Right lung (tissue), 10 donors: ENCODE measurements around the gene MAGEA2B. TPM values are rescaled to one million over a fixed set of nuclear protein-coding genes. Genes with fewer than 3 reads are reported as not detected.
"Not testable (repeated sequence)": the region's sequence is repeated elsewhere in the genome, so short reads cannot be mapped to it uniquely, and the experiment has no call there.

ENCODE experiments used
- DNase-seq, 2 donors: peaks; one replicate each; pipeline ENCODE4 v3.0.0-alpha.2; 2013
- long read RNA-seq, 8 donors: transcript quantifications; one replicate each; lab custom pipeline, GENCODE V29; 2026
- polyA plus RNA-seq, 5 donors: library from polyadenylated mRNA; unstranded; fragments of 120-200 nt; gene quantifications; one replicate each; pipeline versions ENCODE4 v1.2.1 to v1.2.3, GENCODE V29; 2013; ENCODE audit warnings: inconsistent platforms in 1 of 5, low replicate concordance in 1 of 5; ENCODE audit not compliant: insufficient read length in 5 of 5, insufficient read depth in 1 of 5

MAGEA2B gene, protein sequence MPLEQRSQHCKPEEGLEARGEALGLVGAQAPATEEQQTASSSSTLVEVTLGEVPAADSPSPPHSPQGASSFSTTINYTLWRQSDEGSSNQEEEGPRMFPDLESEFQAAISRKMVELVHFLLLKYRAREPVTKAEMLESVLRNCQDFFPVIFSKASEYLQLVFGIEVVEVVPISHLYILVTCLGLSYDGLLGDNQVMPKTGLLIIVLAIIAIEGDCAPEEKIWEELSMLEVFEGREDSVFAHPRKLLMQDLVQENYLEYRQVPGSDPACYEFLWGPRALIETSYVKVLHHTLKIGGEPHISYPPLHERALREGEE
- polyA plus RNA-seq: not detected
- long read RNA-seq, donor 1: 0 reads
- long read RNA-seq, donor 2: 0 reads
- long read RNA-seq, donor 3: 0 reads
- long read RNA-seq, donor 4: 0 reads
- long read RNA-seq, donor 5: 0 reads
- long read RNA-seq, donor 6: 0 reads
- long read RNA-seq, donor 7: 0 reads
- long read RNA-seq, donor 8: 0 reads

DNA sequence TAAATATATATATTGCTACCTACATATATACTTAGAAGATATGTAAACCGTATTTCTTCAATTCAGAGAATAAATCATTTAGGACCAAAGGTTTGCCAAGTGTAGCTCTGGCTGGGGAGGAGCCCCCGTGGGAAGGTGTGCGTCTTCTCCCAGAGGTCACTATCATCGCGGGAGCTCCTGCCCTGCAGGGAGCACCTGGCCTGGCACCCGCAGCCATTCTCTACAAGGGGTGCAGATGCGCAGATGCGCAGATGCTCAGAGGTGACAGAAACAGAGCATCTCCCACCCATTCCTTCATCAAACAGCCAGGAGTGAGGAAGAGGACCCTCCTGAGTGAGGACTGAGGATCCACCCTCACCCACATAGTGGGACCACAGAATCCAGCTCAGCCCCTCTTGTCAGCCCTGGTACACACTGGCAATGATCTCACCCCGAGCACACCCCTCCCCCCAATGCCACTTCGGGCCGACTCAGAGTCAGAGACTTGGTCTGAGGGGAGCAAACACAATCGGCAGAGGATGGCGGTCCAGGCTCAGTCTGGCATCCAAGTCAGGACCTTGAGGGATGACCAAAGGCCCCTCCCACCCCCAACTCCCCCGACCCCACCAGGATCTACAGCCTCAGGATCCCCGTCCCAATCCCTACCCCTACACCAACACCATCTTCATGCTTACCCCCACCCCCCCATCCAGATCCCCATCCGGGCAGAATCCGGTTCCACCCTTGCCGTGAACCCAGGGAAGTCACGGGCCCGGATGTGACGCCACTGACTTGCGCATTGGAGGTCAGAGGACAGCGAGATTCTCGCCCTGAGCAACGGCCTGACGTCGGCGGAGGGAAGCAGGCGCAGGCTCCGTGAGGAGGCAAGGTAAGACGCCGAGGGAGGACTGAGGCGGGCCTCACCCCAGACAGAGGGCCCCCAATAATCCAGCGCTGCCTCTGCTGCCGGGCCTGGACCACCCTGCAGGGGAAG, at the start of gene MAGEA2B:
Gene MAGEA2B, plus strand, starts transcription at position 814 of the 973 bp plus-strand sequence. CDS start 2,479 bp downstream, outside the sequence.
- not testable (repeated sequence) for DNase-seq

DNA sequence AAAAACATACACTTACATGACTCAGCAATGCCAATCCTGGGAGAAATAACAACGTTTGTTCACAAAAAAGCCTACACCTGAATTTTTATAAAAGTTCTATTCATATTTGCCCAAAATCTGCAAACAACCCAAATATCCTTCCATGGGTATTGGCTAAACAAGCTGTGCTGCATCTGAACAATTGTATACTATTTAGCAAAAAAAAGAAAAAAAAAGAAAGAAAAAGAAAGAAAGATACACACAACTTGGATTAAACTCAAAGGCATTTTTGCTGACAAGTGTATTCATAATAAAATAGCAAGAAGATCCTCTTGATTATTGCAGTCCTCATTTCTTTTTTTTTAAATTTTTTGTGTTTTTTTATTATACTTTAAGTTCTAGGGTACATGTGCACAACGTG, 40.3 kb upstream of the MAGEA2B start:
- no peak for DNase-seq

DNA sequence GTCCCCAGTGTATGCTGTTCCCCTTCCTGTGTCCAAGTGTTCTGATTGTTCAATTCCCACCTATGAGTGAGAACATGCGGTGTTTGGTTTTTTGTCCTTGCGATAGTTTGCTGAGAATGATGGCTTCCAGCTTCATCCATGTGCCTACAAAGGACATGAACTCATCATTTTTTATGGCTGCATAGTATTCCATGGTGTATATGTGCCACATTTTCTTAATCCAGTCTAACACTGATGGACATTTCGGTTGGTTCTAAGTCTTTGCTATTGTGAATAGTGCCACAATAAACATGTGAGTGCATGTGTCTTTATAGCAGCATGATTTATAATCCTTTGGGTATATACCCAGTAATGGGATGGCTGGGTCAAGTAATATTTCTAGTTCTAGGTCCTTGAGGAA, 39.8 kb upstream of the MAGEA2B start:
- not testable (repeated sequence) for DNase-seq

DNA sequence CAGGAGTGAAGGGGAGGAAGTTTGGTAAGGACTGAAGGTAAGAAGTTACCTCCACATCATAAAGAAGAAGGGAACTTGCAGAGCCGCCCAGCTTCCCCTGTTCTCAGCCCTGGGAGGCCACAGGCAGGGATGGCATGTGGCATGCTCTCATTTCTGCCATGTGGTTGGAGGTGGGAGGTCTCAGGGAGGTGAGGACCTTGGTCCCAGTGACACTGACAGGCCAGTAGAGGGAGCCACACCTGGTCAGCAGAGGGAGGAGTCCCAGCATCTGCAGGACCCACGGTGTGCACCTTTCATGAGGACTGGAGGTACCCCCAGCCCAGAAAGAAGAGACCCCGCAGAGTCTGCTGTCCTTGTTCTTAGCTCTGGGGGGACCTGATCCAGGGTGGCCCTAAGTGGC, 33.4 kb upstream of the MAGEA2B start:
- not testable (repeated sequence) for DNase-seq

DNA sequence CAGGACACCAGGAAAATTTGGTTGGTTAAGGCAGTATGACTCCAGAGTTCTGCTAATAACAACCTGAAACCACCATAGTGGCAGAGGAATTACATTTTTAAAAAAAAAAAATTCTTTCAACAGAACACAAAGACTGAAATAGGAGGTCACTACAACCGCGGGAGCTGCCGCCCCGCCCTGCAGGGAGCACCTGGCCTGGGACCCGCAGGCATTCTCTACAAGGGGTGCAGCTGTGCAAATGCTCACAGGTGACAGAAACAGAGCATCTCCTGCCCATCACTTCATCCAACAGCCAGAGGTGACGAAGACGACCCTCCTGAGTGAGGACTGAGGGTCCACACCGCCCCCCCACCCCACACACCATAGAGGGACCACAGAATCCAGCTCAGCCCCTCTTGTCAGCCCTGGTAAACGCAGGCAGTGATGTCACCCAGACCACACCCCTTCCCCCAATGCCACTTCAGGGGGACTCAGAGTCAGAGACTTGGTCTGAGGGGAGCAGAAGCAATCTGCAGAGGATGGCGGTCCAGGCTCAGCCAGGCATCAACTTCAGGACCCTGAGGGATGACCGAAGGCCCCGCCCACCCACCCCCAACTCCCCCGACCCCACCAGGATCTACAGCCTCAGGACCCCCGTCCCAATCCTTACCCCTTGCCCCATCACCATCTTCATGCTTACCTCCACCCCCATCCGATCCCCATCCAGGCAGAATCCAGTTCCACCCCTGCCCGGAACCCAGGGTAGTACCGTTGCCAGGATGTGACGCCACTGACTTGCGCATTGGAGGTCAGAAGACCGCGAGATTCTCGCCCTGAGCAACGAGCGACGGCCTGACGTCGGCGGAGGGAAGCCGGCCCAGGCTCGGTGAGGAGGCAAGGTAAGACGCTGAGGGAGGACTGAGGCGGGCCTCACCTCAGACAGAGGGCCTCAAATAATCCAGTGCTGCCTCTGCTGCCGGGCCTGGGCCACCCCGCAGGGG, 16.2 kb upstream of the MAGEA2B start, which contains the start of gene MAGEA3:
Gene MAGEA3, plus strand, starts transcription at position 843 of the 980 bp plus-strand sequence. CDS start 2,039 bp downstream, outside the sequence.
- not testable (repeated sequence) for DNase-seq

DNA sequence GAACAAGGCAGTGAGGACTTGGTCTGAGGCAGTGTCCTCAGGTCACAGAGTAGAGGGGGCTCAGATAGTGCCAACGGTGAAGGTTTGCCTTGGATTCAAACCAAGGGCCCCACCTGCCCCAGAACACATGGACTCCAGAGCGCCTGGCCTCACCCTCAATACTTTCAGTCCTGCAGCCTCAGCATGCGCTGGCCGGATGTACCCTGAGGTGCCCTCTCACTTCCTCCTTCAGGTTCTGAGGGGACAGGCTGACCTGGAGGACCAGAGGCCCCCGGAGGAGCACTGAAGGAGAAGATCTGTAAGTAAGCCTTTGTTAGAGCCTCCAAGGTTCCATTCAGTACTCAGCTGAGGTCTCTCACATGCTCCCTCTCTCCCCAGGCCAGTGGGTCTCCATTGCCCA, 14.0 kb upstream of the MAGEA2B start:
- DNase-seq: not testable (repeated sequence)

DNA sequence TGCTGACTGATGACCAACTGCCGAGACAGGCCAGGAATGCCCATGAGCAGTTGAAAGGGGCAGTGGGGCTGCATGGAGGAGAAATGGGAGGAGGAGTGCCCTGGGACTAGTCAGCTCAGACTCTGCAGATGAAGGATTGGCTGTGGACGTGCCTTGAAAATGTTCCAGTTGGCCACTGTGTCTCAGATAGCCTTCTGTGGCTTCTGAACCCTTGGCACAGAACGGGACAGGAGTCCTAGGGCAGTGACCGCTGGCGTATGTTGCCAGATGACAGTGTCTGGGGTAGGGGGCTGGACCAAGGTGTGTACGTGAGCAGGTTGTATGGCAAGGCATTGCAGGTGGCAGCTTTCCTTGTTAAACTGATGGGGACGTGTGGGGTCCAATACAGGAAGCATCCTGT, 7.9 kb upstream of the MAGEA2B start:
- not testable (repeated sequence) for DNase-seq

DNA sequence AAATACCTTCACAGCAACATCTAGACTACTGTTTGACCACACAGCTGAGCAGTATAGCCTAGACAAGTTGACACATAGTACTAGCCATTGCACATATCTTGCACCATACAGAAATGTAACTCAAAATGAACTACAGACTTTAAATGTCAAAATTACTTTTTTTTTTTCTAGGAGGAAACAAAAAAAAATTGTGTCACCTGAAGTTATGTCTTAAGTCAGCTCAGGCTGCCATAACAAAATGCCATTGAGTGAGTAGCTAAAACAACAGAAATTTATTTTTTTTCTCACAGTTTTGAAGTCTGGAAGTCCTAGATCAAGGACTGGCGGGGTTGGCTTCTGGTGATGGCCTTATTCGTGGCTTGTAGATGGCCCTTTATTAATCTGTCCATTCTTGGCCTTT, 5.3 kb upstream of the MAGEA2B start, which contains the start of gene CSAG2:
Gene CSAG2, minus strand, starts transcription at position 101 of the 400 bp plus-strand sequence. CDS start 161 bp downstream, outside the sequence.
- not testable (repeated sequence) for DNase-seq

DNA sequence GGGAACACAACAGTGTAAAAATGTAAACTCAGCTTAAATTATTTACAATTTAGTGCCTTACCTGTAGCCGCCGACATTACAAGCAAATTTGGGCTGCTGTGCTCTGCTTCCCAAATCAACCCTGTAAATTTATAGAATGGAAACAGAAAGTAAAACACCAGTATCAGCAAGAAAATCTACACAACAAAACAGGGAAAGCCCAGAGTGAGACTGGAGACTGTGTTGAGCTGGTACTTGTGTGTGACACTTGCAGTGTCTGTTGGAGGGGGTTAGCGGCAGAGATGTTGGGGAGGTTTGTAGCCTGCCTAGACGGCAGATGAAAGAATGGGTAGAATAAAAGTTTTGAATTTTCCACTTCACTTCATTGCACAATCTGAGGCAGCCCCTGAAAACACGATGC, 1.2 kb upstream of the MAGEA2B start:
- DNase-seq: not testable (repeated sequence)

DNA sequence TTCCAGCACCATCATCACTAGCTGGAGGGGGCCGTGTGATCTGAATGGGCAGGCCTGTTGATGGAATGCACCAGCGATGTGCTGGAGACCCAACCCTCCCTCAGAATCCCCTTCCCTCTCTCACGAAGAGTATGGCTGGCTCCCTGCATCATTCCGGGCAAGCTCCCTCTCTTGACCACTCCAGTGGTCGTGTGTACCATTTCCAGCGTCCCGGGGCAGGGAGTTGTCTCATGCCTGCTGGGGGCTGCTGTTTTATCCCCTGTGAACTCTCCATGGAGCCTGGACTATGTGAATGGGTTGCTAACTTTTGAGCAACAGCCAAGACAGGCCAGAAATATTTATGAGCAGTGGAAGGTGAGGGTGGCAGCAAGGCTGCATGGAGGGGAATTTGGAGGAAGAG, 11.0 kb downstream of the MAGEA2B start:
- no peak for DNase-seq

DNA sequence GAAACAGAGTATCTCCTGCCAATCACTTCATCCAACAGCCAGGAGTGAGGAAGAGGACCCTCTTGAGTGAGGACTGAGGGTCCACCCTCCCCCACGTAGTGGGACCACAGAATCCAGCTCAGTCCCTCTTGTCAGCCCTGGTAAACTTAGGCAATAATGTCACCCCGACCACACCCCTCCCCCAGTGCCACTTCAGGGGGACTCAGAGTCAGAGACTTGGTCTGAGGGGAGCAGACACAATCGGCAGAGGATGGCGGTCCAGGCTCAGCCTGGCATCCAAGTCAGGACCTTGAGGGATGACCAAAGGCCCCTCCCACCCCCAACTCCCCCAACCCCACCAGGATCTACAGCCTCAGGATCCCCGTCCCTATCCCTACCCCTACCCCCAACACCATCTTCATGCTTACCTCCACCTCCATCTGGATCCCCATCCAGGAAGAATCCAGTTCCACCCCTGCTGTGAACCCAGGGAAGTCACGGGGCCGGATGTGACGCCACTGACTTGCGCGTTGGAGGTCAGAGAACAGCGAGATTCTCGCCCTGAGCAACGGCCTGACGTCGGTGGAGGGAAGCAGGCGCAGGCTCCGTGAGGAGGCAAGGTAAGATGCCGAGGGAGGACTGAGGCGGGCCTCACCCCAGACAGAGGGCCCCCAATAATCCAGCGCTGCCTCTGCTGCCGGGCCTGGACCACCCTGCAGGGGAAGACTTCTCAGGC, 19.0 kb downstream of the MAGEA2B start, which contains the start of the genes CSAG1 and MAGEA12:
Gene CSAG1, minus strand, starts transcription at position 461 of the 715 bp plus-strand sequence. CDS start 1,261 bp downstream, outside the sequence.
Gene MAGEA12, plus strand, starts transcription at position 497 of the 715 bp plus-strand sequence. CDS start 2,405 bp downstream, outside the sequence.
- DNase-seq: no peak

DNA sequence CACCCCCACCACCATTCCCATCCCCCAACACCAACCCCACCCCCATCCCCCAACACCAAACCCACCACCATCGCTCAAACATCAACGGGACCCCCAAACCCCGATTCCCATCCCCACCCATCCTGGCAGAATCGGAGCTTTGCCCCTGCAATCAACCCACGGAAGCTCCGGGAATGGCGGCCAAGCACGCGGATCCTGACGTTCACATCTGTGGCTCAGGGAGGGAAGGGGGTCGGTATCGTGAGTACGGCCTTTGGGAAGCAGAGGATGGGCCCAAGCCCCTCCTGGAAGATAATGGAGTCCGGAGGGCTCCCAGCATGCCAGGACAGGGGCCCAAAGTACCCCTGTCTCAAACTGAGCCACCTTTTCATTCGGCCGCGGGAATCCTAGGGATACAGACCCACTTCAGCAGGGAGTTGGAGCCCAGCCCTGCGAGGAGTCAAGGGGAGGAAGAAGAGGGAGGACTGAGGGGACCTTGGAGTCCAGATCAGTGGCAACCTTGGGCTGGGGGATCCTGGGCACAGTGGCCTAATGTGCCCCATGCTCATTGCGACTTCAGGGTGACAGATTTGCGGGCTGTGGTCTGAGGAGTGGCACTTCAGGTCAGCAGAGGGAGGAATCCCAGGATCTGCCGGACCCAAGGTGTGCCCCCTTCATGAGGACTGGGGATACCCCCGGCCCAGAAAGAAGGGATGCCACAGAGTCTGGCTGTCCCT, 19.9 kb downstream of the MAGEA2B start:
- not testable (repeated sequence) for DNase-seq

DNA sequence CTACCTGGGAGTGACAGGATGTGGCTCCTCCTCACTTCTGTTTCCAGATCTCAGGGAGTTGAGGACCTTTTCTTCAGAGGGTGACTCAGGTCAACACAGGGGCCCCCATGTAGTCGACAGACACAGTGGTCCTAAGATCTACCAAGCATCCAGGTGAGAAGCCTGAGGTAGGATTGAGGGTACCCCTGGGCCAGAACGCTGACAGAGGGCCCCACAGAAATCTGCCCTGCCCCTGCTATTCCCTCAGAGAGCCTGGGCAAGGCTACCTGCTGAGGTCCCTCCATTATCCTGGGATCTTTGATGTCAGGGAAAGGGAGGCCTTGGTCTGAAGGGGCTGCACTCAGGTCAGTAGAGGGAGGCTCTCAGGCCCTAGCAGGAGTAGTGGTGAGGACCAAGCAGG, 20.7 kb downstream of the MAGEA2B start:
- DNase-seq: no peak

DNA sequence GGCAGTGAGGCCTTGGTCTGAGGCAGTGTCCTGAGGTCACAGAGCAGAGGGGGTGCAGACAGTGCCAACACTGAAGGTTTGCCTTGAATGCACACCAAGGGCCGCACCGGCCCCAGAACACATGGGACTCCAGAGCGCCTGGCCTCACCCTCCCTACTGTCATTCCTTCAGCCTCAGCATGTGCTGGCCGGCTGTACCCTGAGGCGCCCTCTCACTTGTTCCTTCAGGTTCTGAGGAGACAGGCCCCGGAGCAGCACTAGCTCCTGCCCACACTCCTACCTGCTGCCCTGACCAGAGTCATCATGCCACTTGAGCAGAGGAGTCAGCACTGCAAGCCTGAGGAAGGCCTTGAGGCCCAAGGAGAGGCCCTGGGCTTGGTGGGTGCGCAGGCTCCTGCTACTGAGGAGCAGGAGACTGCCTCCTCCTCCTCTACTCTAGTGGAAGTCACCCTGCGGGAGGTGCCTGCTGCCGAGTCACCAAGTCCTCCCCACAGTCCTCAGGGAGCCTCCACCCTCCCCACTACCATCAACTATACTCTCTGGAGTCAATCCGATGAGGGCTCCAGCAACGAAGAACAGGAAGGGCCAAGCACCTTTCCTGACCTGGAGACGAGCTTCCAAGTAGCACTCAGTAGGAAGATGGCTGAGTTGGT, 21.6 kb downstream of the MAGEA2B start:
- no peak for DNase-seq

DNA sequence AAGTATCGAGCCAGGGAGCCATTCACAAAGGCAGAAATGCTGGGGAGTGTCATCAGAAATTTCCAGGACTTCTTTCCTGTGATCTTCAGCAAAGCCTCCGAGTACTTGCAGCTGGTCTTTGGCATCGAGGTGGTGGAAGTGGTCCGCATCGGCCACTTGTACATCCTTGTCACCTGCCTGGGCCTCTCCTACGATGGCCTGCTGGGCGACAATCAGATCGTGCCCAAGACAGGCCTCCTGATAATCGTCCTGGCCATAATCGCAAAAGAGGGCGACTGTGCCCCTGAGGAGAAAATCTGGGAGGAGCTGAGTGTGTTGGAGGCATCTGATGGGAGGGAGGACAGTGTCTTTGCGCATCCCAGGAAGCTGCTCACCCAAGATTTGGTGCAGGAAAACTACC, 22.1 kb downstream of the MAGEA2B start:
- not testable (repeated sequence) for DNase-seq

DNA sequence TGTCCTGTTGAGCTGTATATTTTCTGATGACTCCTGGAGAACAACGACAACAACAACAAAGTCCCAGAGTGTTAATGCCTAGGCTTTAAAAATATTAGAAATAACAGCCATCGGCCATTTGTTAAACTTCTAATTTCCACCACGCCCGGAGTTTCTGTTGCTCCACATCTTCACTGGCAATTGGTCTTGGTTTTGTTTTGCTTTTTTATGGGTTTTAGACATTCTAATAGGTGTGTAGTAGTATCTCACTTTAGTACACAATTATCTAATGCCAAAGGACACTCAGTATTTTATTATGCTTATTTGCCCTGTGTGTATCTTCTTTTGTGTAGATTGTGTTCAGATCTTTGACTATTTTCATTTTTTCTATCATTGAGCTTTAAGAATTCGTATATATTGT, 24.1 kb downstream of the MAGEA2B start:
- DNase-seq: no peak

DNA sequence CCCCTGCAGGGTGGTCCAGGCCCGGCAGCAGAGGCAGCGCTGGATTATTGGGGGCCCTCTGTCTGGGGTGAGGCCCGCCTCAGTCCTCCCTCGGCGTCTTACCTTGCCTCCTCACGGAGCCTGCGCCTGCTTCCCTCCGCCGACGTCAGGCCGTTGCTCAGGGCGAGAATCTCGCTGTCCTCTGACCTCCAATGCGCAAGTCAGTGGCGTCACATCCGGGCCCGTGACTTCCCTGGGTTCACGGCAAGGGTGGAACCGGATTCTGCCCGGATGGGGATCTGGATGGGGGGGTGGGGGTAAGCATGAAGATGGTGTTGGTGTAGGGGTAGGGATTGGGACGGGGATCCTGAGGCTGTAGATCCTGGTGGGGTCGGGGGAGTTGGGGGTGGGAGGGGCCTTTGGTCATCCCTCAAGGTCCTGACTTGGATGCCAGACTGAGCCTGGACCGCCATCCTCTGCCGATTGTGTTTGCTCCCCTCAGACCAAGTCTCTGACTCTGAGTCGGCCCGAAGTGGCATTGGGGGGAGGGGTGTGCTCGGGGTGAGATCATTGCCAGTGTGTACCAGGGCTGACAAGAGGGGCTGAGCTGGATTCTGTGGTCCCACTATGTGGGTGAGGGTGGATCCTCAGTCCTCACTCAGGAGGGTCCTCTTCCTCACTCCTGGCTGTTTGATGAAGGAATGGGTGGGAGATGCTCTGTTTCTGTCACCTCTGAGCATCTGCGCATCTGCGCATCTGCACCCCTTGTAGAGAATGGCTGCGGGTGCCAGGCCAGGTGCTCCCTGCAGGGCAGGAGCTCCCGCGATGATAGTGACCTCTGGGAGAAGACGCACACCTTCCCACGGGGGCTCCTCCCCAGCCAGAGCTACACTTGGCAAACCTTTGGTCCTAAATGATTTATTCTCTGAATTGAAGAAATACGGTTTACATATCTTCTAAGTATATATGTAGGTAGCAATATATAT, 39.5 kb downstream of the MAGEA2B start, which contains the start of gene MAGEA2:
Gene MAGEA2, minus strand, starts transcription at position 157 of the 965 bp plus-strand sequence. CDS start 2,479 bp downstream, outside the sequence.
- not testable (repeated sequence) for DNase-seq
